T-cell (primary cell): ENCODE measurements around the gene TEX14. TPM values are rescaled to one million over a fixed set of nuclear protein-coding genes. Genes with fewer than 3 reads are reported as not detected.
"Not testable (repeated sequence)": the region's sequence is repeated elsewhere in the genome, so short reads cannot be mapped to it uniquely, and the experiment has no call there.

Source experiments
- ATAC-seq, 4 experiments: fragments of 200-7000 bp in 3 of 4; fragments of 150-1000 bp in 1 of 4; cut with Tn5 transposase; replicated peaks in 1 of 4; 1 replicate in 3 of 4; 2 replicates in 1 of 4; pipeline ENCODE4 v1.10.0; 2021; ENCODE audit warnings: moderate library complexity in 3 of 4, mild to moderate bottlenecking in 2 of 4, moderate number of reproducible peaks in 1 of 4
- CTCF ChIA-PET, 2 donors: fragments of 300-600 bp; sonication (Branson Sonifier 250); formaldehyde crosslinking; loops; one replicate each; lab custom pipeline; 2022; ENCODE audit warnings: antibody characterized with exemption in 2 of 2; lab: Charles Lee
- POLR2A ChIA-PET, 2 donors: fragments of 300-600 bp; sonication (Branson Sonifier 250); formaldehyde crosslinking; loops; one replicate each; lab custom pipeline; 2022; ENCODE audit warnings: antibody characterized with exemption in 2 of 2; lab: Charles Lee
- DNase-seq, 35 experiments: peaks; one replicate each; pipeline versions ENCODE4 v3.0.0 to v3.0.0-alpha.2; 2013 to 2023
- H3K27ac ChIP-seq: one replicate; pipeline ENCODE4 v1.5.1; 2013; ENCODE audit warnings: low read length
- H3K27me3 ChIP-seq, 2 experiments: replicated peaks in 1 of 2; 1 replicate in 1 of 2; 2 replicates in 1 of 2; pipeline versions ENCODE4 v1.6.1 to v1.7.0; 2013; ENCODE audit warnings: low read length in 1 of 2, mixed read lengths in 1 of 2; ENCODE audit not compliant: control insufficient read depth in 2 of 2, insufficient read depth in 2 of 2; ENCODE audit errors: extremely low read depth in 1 of 2
- H3K36me3 ChIP-seq, 2 donors: 1 replicate in 1 of 2; 2 replicates in 1 of 2; pipeline versions ENCODE4 v1.6.1 to v1.7.0; 2013; ENCODE audit warnings: low read length in 1 of 2; ENCODE audit not compliant: control insufficient read depth in 2 of 2, insufficient read depth in 1 of 2; ENCODE audit errors: extremely low read depth in 1 of 2
- H3K4me1 ChIP-seq, 2 experiments: 1 replicate in 1 of 2; 2 replicates in 1 of 2; pipeline versions ENCODE4 v1.6.1 to v1.7.0; 2013; ENCODE audit warnings: low read length in 2 of 2, mixed read lengths in 1 of 2; ENCODE audit not compliant: insufficient read depth in 2 of 2, control insufficient read depth in 1 of 2; ENCODE audit errors: extremely low read depth in 1 of 2
- H3K4me3 ChIP-seq, 2 donors: 1 replicate in 1 of 2; 2 replicates in 1 of 2; pipeline versions ENCODE4 v1.5.1 to v1.7.0; 2013; ENCODE audit warnings: mild to moderate bottlenecking in 2 of 2, low read length in 1 of 2, moderate library complexity in 1 of 2; ENCODE audit not compliant: control insufficient read depth in 1 of 2; ENCODE audit errors: extremely low read depth in 1 of 2
- H3K9me3 ChIP-seq: 2 replicates; pipeline ENCODE4 v1.7.0; 2013
- H3K27ac Mint-ChIP-seq, 2 donors: one replicate each; pipeline ENCODE4 v1.8.0; 2020 to 2021; ENCODE audit warnings: mild to moderate bottlenecking in 2 of 2, mixed read lengths in 2 of 2
- H3K27me3 Mint-ChIP-seq, 2 donors: one replicate each; pipeline ENCODE4 v1.8.0; 2021 to 2022; ENCODE audit warnings: mixed read lengths in 2 of 2
- H3K36me3 Mint-ChIP-seq: one replicate; pipeline ENCODE4 v1.8.0; 2021; ENCODE audit warnings: mixed read lengths
- H3K4me1 Mint-ChIP-seq, 3 donors: one replicate each; pipeline ENCODE4 v1.8.0; 2020 to 2022; ENCODE audit warnings: mixed read lengths in 3 of 3, mild to moderate bottlenecking in 1 of 3
- H3K4me3 Mint-ChIP-seq, 3 donors: one replicate each; pipeline ENCODE4 v1.8.0; 2020 to 2022; ENCODE audit warnings: mild to moderate bottlenecking in 3 of 3, mixed read lengths in 3 of 3, moderate library complexity in 3 of 3
- H3K9me3 Mint-ChIP-seq, 3 donors: one replicate each; pipeline ENCODE4 v1.8.0; 2020 to 2022; ENCODE audit warnings: mixed read lengths in 3 of 3
- WGBS: methylation state at CpG from one replicate; pipeline ENCODE4 v1.1.5; 2013; ENCODE audit warnings: missing lambda C conversion rate; ENCODE audit not compliant: insufficient coverage; 5-methylcytosine and 5-hydroxymethylcytosine counted together
- total RNA-seq, 35 experiments: library from RNA in 6 of 35; stranded (reverse) in 6 of 35; fragments of 120-200 nt in 1 of 35; gene quantifications; one replicate each; pipeline versions ENCODE4 v1.2.1 to v1.2.4 and lab custom pipeline; 2013 to 2026

The TEX14 gene
- total RNA-seq, 5 donors from 2014 or later (not counting 1 experiment from before 2014, with no cell fraction given), result 0.59 to 1.2 (median 0.73) TPM

DNA sequence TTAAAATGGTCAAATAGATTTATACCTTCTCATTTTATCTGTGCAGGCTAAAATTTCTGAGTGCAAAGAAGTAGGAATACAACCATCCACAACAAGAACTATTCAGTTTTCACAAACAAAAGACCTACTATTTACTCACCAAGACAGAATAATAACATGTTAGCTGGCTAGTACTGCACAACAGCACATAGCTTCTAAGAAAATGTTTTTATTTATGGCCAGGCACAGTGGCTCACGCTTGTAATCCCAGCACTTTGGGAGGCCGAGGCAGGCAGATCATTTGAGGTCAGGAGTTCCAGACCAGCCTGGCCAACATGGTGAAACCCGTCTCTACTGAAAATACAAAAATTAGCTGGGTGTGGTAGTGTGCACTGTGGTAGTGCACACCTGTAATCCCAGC, 136.7 kb downstream of the TEX14 start:
- H3K4me1 ChIP-seq, H3K36me3 Mint-ChIP-seq, H3K36me3 ChIP-seq, H3K9me3 ChIP-seq, H3K4me3 Mint-ChIP-seq, H3K9me3 Mint-ChIP-seq, H3K27ac Mint-ChIP-seq, CTCF ChIA-PET, ATAC-seq, H3K27ac ChIP-seq, H3K27me3 Mint-ChIP-seq, H3K4me1 Mint-ChIP-seq, DNase-seq, H3K4me3 ChIP-seq, H3K27me3 ChIP-seq: not testable (repeated sequence)
- POLR2A ChIA-PET, result interaction anchor here (0.6 to 0.7 kb wide), 2 partner anchors 27 to 303 kb away, joined by 4 to 6 read pairs; no protein-coding TSS in a partner anchor
- 100% methylated on average over 1 of the region's 3 CpGs for WGBS

DNA sequence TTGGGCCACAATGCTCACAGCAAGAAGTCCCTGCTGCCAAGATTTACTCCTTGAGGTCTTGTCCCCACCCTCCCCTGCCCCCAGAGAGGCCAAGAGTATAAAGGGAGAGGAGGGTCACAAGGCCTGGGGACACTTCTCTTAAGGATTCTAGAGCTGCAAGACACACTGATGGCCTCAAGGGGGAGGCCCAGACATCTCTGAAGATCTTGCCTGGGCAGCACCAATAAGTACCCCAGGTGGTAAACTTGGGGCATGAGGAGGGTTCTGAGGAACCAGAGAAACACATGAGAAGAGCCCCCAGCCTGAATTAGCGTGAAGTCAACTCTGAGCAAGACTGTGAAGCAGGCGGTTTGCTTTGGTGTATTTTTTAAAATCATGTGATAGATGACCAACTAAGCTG, 150.6 kb downstream of the TEX14 start:
- POLR2A ChIA-PET, result no interaction called here
- no peak overlapping the region for H3K27ac ChIP-seq
- no CpG with 5 or more reads among the region's 2 CpGs for WGBS
- H3K4me3 Mint-ChIP-seq, result no peak overlapping the region
- no peaks in the 10 kb centered on the region for H3K9me3 Mint-ChIP-seq
- no peak for DNase-seq
- no peak overlapping the region for H3K27ac Mint-ChIP-seq
- CTCF ChIA-PET, result no interaction called here
- peaks cover 0 to 17% of the 10 kb centered on the region in 2 experiments for H3K27me3 ChIP-seq
- no peaks in the 10 kb centered on the region for H3K36me3 ChIP-seq
- H3K4me1 ChIP-seq, result no peaks in the 10 kb centered on the region
- no peaks in the 10 kb centered on the region for H3K27me3 Mint-ChIP-seq
- ATAC-seq, result no peak
- no peak overlapping the region for H3K4me3 ChIP-seq
- no peaks in the 10 kb centered on the region for H3K9me3 ChIP-seq
- H3K4me1 Mint-ChIP-seq, result no peaks in the 10 kb centered on the region
- H3K36me3 Mint-ChIP-seq, result no peaks in the 10 kb centered on the region

DNA sequence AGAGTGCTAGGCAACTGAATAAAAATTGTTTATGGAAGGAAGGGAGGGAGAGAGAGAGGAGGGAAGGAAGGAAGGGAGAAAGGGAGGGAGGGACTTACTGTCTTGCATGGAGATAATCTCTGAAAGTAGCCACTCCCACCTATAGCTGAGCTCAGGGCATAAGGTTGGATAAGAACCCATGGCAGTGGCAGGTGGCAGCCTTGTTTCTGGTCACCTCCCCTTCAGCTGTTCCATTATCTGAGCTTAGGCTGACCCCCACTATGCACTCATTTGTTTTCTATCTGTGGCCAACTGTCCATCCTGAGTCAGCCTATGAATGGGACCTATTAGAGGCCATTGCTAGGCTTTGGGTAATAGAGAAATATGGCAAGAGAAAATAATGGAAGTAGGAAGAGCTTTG, 152.1 kb downstream of the TEX14 start:
- peaks cover 0 to 26% of the 10 kb centered on the region in 2 experiments for H3K27me3 ChIP-seq
- POLR2A ChIA-PET, result interaction anchor here in 1 of 2 donors (0.6 kb wide), 1 partner anchor 437 kb away, joined by 5 read pairs; no protein-coding TSS in a partner anchor

DNA sequence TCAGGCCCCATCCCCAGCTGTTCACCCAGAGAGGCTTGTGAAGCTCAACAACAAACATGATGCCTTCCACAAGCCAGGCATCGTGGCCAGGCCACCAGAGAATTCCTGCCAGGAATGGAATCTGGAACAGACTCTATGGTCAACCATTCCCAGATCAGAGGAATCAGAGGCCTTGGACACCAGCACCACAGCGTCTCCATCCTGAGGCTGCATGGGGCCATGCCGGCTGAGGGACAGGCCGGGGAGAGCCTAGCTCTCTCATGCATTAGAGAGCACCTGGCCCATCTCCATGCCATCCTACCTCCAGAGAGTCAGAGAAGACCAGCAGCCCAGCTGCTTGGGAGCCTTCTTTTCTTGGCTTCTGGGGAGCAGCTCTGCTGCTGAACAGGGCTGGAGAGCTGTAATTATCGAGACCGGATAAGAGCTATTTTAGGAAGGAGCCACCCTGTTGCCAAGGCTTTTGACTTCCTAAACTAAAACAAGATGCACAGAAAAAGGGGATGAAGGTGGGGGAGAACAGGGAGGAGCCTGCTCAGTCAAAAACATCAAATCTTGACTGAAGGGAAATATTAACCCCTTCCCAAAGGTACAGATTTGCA, 152.9 kb downstream of the TEX14 start:
- H3K4me3 Mint-ChIP-seq, result no peak overlapping the region
- Histone ChIP-seq H3K4me3 (no peak overlapping the region), H3K27me3 (peaks cover 0 to 33% of the 10 kb centered on the region in 2 experiments), H3K36me3 (no peaks in the 10 kb centered on the region), H3K9me3 (no peaks in the 10 kb centered on the region), H3K4me1 (no peaks in the 10 kb centered on the region), H3K27ac (no peak overlapping the region)
- H3K27me3 Mint-ChIP-seq, result peaks cover 14 to 18% of the 10 kb centered on the region in 2 donors
- ChIA-PET POLR2A (interaction anchor here (0.6 kb wide), 2 partner anchors 555 to 564 kb away, joined by 3 read pairs; no protein-coding TSS in a partner anchor), CTCF (interaction anchor here (0.5 to 0.7 kb wide), 3 partner anchors 10 to 83 kb away, joined by 3 to 4 read pairs (median 3); no protein-coding TSS in a partner anchor)
- H3K4me1 Mint-ChIP-seq, result no peaks in the 10 kb centered on the region
- no peak for ATAC-seq
- no peaks in the 10 kb centered on the region for H3K9me3 Mint-ChIP-seq
- 81% methylated on average over 6 of the region's 6 CpGs for WGBS
- no peaks in the 10 kb centered on the region for H3K36me3 Mint-ChIP-seq
- DNase-seq, result no peak
- H3K27ac Mint-ChIP-seq, result no peak overlapping the region

More for the DNA sequence above, 152.1 kb downstream of the TEX14 start:
- Histone ChIP-seq H3K4me1 (no peaks in the 10 kb centered on the region), H3K27ac (no peak overlapping the region), H3K9me3 (no peaks in the 10 kb centered on the region), H3K4me3 (no peak overlapping the region), H3K36me3 (no peaks in the 10 kb centered on the region)
- DNase-seq (no peak), ATAC-seq (no peak)
- H3K27ac Mint-ChIP-seq, result no peak overlapping the region
- H3K36me3 Mint-ChIP-seq, result no peaks in the 10 kb centered on the region
- no peak overlapping the region for H3K4me3 Mint-ChIP-seq
- CTCF ChIA-PET, result interaction anchor here (0.5 to 0.6 kb wide), 2 partner anchors 11 to 82 kb away, joined by 3 to 4 read pairs; no protein-coding TSS in a partner anchor
- no peaks in the 10 kb centered on the region for H3K9me3 Mint-ChIP-seq
- H3K4me1 Mint-ChIP-seq, result no peaks in the 10 kb centered on the region
- peaks cover 8 to 13% of the 10 kb centered on the region in 2 donors for H3K27me3 Mint-ChIP-seq

DNA sequence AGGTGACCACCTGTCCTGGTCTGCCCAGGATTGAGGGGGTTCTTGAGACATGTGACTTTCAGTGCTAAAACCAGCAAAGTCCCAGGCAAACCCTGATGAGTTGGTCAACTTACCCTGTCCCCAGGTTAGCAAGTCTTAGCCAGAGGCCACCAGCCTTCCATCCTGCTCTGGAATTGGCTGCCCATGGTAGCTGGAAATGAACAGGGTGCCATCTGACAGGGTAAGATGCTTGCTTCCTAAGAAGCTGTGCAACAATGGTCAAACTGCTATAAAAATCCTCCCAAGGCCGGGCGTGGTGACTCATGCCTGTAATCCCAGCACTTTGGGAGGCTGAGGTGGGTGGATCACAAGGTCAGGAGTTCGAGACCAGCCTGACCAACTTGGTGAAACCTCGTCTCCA, 154.6 kb downstream of the TEX14 start:
- H3K27me3 Mint-ChIP-seq, result peaks cover 21 to 28% of the 10 kb centered on the region in 2 donors
- ATAC-seq, result no peak
- Histone ChIP-seq H3K36me3 (no peaks in the 10 kb centered on the region), H3K4me3 (no peak overlapping the region), H3K27me3 (peaks cover 0 to 46% of the 10 kb centered on the region in 2 experiments), H3K27ac (no peak overlapping the region), H3K9me3 (no peaks in the 10 kb centered on the region), H3K4me1 (peaks cover 0 to 4% of the 10 kb centered on the region in 2 experiments)
- H3K4me1 Mint-ChIP-seq, result peaks cover 0 to 3% (median 2%) of the 10 kb centered on the region in 3 donors
- 50% methylated on average over 2 of the region's 4 CpGs for WGBS
- no peaks in the 10 kb centered on the region for H3K9me3 Mint-ChIP-seq
- DNase-seq, result no peak
- no peak overlapping the region for H3K27ac Mint-ChIP-seq
- CTCF ChIA-PET, result no interaction called here
- no peak overlapping the region for H3K4me3 Mint-ChIP-seq
- POLR2A ChIA-PET, result interaction anchor here in 1 of 2 donors (0.6 kb wide), 1 partner anchor 1559 kb away, joined by 4 read pairs; the partner anchor contains the start of gene SCPEP1
- H3K36me3 Mint-ChIP-seq, result no peaks in the 10 kb centered on the region

DNA sequence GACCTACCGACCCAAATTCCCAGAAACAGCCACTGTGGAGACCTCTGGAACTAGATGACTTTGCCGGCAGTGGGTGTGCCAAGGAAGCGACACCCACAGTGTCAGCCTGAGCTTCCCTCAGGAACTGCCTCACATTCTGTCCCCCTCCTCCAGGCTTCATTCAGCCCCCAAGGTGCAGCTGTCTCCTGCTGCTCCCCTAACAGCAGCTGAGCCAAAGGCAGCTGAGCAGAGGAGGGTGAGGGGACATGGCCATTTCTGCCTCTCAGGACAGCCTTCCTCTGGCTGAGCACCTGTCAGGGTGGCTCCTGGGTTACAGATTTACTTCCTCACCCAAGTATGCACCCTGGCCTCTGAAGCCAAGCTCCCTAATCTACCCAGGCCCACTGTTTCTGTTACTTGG, 155.3 kb downstream of the TEX14 start:
- Mint-ChIP-seq H3K4me1 (peaks cover 0 to 5% (median 3%) of the 10 kb centered on the region in 3 donors), H3K27me3 (peaks cover 21 to 29% of the 10 kb centered on the region in 2 donors), H3K4me3 (no peak overlapping the region), H3K9me3 (no peaks in the 10 kb centered on the region), H3K27ac (no peak overlapping the region), H3K36me3 (no peaks in the 10 kb centered on the region)
- Histone ChIP-seq H3K27ac (no peak overlapping the region), H3K9me3 (no peaks in the 10 kb centered on the region), H3K4me1 (peaks cover 0 to 8% of the 10 kb centered on the region in 2 experiments), H3K4me3 (no peak overlapping the region), H3K27me3 (peaks cover 0 to 50% of the 10 kb centered on the region in 2 experiments), H3K36me3 (no peaks in the 10 kb centered on the region)
- ATAC-seq, result no peak
- ChIA-PET CTCF (no interaction called here), POLR2A (no interaction called here)
- 93% methylated on average over 3 of the region's 3 CpGs for WGBS
- no peak for DNase-seq
